HG02981 (cell line): ENCODE data around the gene CTNNBIP1.

Experiments used
- ATAC-seq: cut with Tn5 transposase; IDR thresholded peaks from one replicate; pipeline ENCODE4 v1.9.1; 2021; ENCODE audit warnings: mild to moderate bottlenecking, moderate library complexity; ENCODE audit not compliant: unreplicated experiment

CTNNBIP1 gene

GRCh38 chr1:9905010-9905409, 5.1 kb downstream of the CTNNBIP1 start:
- no peak for ATAC-seq

GRCh38 chr1:9904596-9904995, 5.5 kb downstream of the CTNNBIP1 start:
- ATAC-seq, result no peak

- no peak for ATAC-seq
Measured at GRCh38 chr1:9903801-9904527, 6.1 kb downstream of the CTNNBIP1 start.

- no peak for ATAC-seq
Measured at GRCh38 chr1:9902060-9902452, 8.0 kb downstream of the CTNNBIP1 start.

GRCh38 chr1:9901148-9902059, 8.7 kb downstream of the CTNNBIP1 start:
- no peak for ATAC-seq

GRCh38 chr1:9900142-9901043, 9.7 kb downstream of the CTNNBIP1 start:
- ATAC-seq, result no peak

- no peak for ATAC-seq
Measured at GRCh38 chr1:9894115-9894514, 16.0 kb downstream of the CTNNBIP1 start.

GRCh38 chr1:9892563-9893528, 17.2 kb downstream of the CTNNBIP1 start:
- ATAC-seq, result no peak

- ATAC-seq, result no peak
Measured at GRCh38 chr1:9891207-9891606, 18.9 kb downstream of the CTNNBIP1 start.

GRCh38 chr1:9890224-9890731, 19.8 kb downstream of the CTNNBIP1 start:
- ATAC-seq, result no peak

- ATAC-seq, result no peak
Measured at GRCh38 chr1:9889411-9889810, 20.7 kb downstream of the CTNNBIP1 start.

GRCh38 chr1:9888886-9889285, 21.2 kb downstream of the CTNNBIP1 start:
- ATAC-seq, result no peak

GRCh38 chr1:9887070-9887469, 23.0 kb downstream of the CTNNBIP1 start:
- ATAC-seq, result no peak

- no peak for ATAC-seq
Measured at GRCh38 chr1:9886092-9886742, 23.9 kb downstream of the CTNNBIP1 start.

- no peak for ATAC-seq
Measured at GRCh38 chr1:9884805-9885204, 25.3 kb downstream of the CTNNBIP1 start.

GRCh38 chr1:9883585-9884449, 26.3 kb downstream of the CTNNBIP1 start:
- no peak for ATAC-seq

GRCh38 chr1:9882945-9883303, 27.1 kb downstream of the CTNNBIP1 start:
- ATAC-seq, result no peak

GRCh38 chr1:9882296-9882944, 27.6 kb downstream of the CTNNBIP1 start:
- ATAC-seq, result no peak
